Astrocyte (in vitro differentiated cells and primary cell): ENCODE data around the gene SH2D7. TPM values are rescaled to one million over a fixed set of nuclear protein-coding genes. Genes with fewer than 3 reads are reported as not detected.

Source experiments
- DNase-seq: peaks from one replicate; pipeline ENCODE4 v3.0.0-alpha.2; 2010; ENCODE audit warnings: low read depth
- FAIRE-seq: peaks from 2 replicates; lab custom pipeline; 2011; peaks lifted over from hg19 to GRCh38; lab: Jason Lieb, UNC
- H2AFZ ChIP-seq: 2 replicates; pipeline ENCODE4 v1.6.0; 2012; ENCODE audit warnings: low read depth, low read length, inconsistent platforms
- H3K27ac ChIP-seq: 2 replicates; pipeline ENCODE4 v1.5.1; 2011; ENCODE audit warnings: low read depth, low read length, inconsistent platforms
- H3K27me3 ChIP-seq: 2 replicates; pipeline ENCODE4 v1.6.0; 2011; ENCODE audit warnings: low read length, inconsistent platforms; ENCODE audit not compliant: insufficient read depth
- H3K36me3 ChIP-seq: 2 replicates; pipeline ENCODE4 v1.5.1; 2011; ENCODE audit warnings: low read length, inconsistent platforms; ENCODE audit not compliant: insufficient read depth
- H3K4me1 ChIP-seq: 2 replicates; pipeline ENCODE4 v1.5.1; 2011; ENCODE audit warnings: low read length, inconsistent platforms; ENCODE audit not compliant: insufficient read depth
- H3K4me2 ChIP-seq: 2 replicates; pipeline ENCODE4 v1.6.0; 2012; ENCODE audit warnings: low read length, inconsistent platforms
- H3K4me3 ChIP-seq: 2 replicates; pipeline ENCODE4 v1.5.1; 2011; ENCODE audit warnings: low read depth, mild to moderate bottlenecking, low read length, inconsistent platforms; ENCODE audit not compliant: insufficient read depth
- H3K79me2 ChIP-seq: 2 replicates; pipeline ENCODE4 v1.6.0; 2012; ENCODE audit warnings: mild to moderate bottlenecking, low read length, inconsistent platforms; ENCODE audit not compliant: insufficient read depth
- H3K9ac ChIP-seq: 2 replicates; pipeline ENCODE4 v1.6.0; 2012; ENCODE audit warnings: mild to moderate bottlenecking, low read length, inconsistent platforms
- H3K9me3 ChIP-seq: 2 replicates; pipeline ENCODE4 v1.5.1; 2012; ENCODE audit warnings: low read depth, mild to moderate bottlenecking, low read length, inconsistent platforms; ENCODE audit not compliant: insufficient read depth
- H4K20me1 ChIP-seq: 2 replicates; pipeline ENCODE4 v1.6.0; 2012; ENCODE audit warnings: low read length, inconsistent platforms; ENCODE audit not compliant: insufficient read depth
- H3K27ac Mint-ChIP-seq: one replicate; pipeline ENCODE4 v1.8.0; 2021; ENCODE audit warnings: mild to moderate bottlenecking, mixed read lengths; ENCODE audit not compliant: unreplicated experiment
- H3K27me3 Mint-ChIP-seq: one replicate; pipeline ENCODE4 v1.8.0; 2021; ENCODE audit warnings: low read depth, mixed read lengths; ENCODE audit not compliant: unreplicated experiment
- H3K36me3 Mint-ChIP-seq: one replicate; pipeline ENCODE4 v1.8.0; 2021; ENCODE audit warnings: low read depth, mixed read lengths; ENCODE audit not compliant: unreplicated experiment
- H3K4me1 Mint-ChIP-seq: one replicate; pipeline ENCODE4 v1.8.0; 2021; ENCODE audit warnings: low read depth, mixed read lengths; ENCODE audit not compliant: unreplicated experiment
- H3K4me3 Mint-ChIP-seq: one replicate; pipeline ENCODE4 v1.8.0; 2021; ENCODE audit warnings: mild to moderate bottlenecking, moderate library complexity, mixed read lengths; ENCODE audit not compliant: unreplicated experiment
- H3K9me3 Mint-ChIP-seq: one replicate; pipeline ENCODE4 v1.8.0; 2021; ENCODE audit warnings: mild to moderate bottlenecking, mixed read lengths; ENCODE audit not compliant: unreplicated experiment
- EZH2 ChIP-seq: IDR thresholded peaks from 2 replicates; pipeline ENCODE4 v1.6.1; 2012; ENCODE audit warnings: mild to moderate bottlenecking, low read length, inconsistent platforms; ENCODE audit not compliant: insufficient read depth
- total RNA-seq: library from RNA; stranded (reverse); gene quantifications from 2 replicates; pipeline ENCODE4 v1.2.1, GENCODE V29; 2021
- TF ChIP-seq, protein P1 (sequence below): IDR thresholded peaks from 2 replicates; pipeline ENCODE4 v1.5.1; 2011; ENCODE audit warnings: low read depth, mild to moderate bottlenecking, inconsistent platforms, low read length, moderate library complexity; ENCODE audit not compliant: insufficient read depth

SH2D7 gene
- total RNA-seq, 1 donor from 2014 or later = not detected

GRCh38 chr15:78054518-78054917, 37.8 kb upstream of the SH2D7 start:
- TF ChIP-seq, protein P1, sequence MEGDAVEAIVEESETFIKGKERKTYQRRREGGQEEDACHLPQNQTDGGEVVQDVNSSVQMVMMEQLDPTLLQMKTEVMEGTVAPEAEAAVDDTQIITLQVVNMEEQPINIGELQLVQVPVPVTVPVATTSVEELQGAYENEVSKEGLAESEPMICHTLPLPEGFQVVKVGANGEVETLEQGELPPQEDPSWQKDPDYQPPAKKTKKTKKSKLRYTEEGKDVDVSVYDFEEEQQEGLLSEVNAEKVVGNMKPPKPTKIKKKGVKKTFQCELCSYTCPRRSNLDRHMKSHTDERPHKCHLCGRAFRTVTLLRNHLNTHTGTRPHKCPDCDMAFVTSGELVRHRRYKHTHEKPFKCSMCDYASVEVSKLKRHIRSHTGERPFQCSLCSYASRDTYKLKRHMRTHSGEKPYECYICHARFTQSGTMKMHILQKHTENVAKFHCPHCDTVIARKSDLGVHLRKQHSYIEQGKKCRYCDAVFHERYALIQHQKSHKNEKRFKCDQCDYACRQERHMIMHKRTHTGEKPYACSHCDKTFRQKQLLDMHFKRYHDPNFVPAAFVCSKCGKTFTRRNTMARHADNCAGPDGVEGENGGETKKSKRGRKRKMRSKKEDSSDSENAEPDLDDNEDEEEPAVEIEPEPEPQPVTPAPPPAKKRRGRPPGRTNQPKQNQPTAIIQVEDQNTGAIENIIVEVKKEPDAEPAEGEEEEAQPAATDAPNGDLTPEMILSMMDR = no peak
- no peak for TF ChIP-seq EZH2
- peaks cover 7% of the 10 kb centered on the region for H3K36me3 ChIP-seq
- H3K4me3 Mint-ChIP-seq = no peak overlapping the region
- H3K27me3 ChIP-seq = no peaks in the 10 kb centered on the region
- H2AFZ ChIP-seq = no peak overlapping the region
- H3K4me1 ChIP-seq = peaks cover 47% of the 10 kb centered on the region
- H3K9ac ChIP-seq = no peak overlapping the region
- H3K27ac Mint-ChIP-seq = no peak overlapping the region
- no peak overlapping the region for H3K27ac ChIP-seq
- H3K9me3 Mint-ChIP-seq = peaks cover 1% of the 10 kb centered on the region
- H3K9me3 ChIP-seq = no peaks in the 10 kb centered on the region
- H3K4me3 ChIP-seq = no peak overlapping the region
- peaks cover 5% of the 10 kb centered on the region for H3K36me3 Mint-ChIP-seq
- FAIRE-seq = no peak
- H3K4me2 ChIP-seq = no peak overlapping the region
- no peaks in the 10 kb centered on the region for H3K27me3 Mint-ChIP-seq
- DNase-seq = no peak
- H3K4me1 Mint-ChIP-seq = peaks cover 39% of the 10 kb centered on the region
- H4K20me1 ChIP-seq = peaks cover 79% of the 10 kb centered on the region
- H3K79me2 ChIP-seq = peaks cover 71% of the 10 kb centered on the region

GRCh38 chr15:78054966-78055365, 37.4 kb upstream of the SH2D7 start:
- H3K79me2 ChIP-seq = peaks cover 75% of the 10 kb centered on the region

More at GRCh38 chr15:78054966-78055365, 37.4 kb upstream of the SH2D7 start:
- H3K27ac Mint-ChIP-seq = no peak overlapping the region
- H3K36me3 ChIP-seq = peaks cover 7% of the 10 kb centered on the region
- H3K27me3 ChIP-seq = no peaks in the 10 kb centered on the region
- no peaks in the 10 kb centered on the region for H3K27me3 Mint-ChIP-seq
- no peak overlapping the region for H3K4me2 ChIP-seq
- H3K4me1 ChIP-seq = peaks cover 43% of the 10 kb centered on the region
- no peak overlapping the region for H2AFZ ChIP-seq
- H3K36me3 Mint-ChIP-seq = peaks cover 4% of the 10 kb centered on the region
- TF ChIP-seq EZH2 = no peak
- TF ChIP-seq, protein P1 = no peak
- DNase-seq = no peak
- H3K4me3 ChIP-seq = no peak overlapping the region
- peaks cover 79% of the 10 kb centered on the region for H4K20me1 ChIP-seq
- no peaks in the 10 kb centered on the region for H3K9me3 ChIP-seq
- H3K27ac ChIP-seq = no peak overlapping the region
- no peak for FAIRE-seq
- H3K4me3 Mint-ChIP-seq = no peak overlapping the region
- H3K9me3 Mint-ChIP-seq = peaks cover 1% of the 10 kb centered on the region
- no peak overlapping the region for H3K9ac ChIP-seq
- peaks cover 34% of the 10 kb centered on the region for H3K4me1 Mint-ChIP-seq
